22Rv1 (cell line): ENCODE measurements around the gene PDIK1L.
"Not testable (repeated sequence)": the region's sequence is repeated elsewhere in the genome, so short reads cannot be mapped to it uniquely, and the experiment has no call there.

Source experiments
- H3K27ac ChIP-seq: fragments of 450-650 bp; 2 replicates; pipeline ENCODE4 v1.5.1; 2017
- ZFX ChIP-seq: fragments of 450-650 bp; IDR thresholded peaks from 2 replicates; pipeline ENCODE4 v1.6.1; 2017; ENCODE audit warnings: antibody characterized with exemption, borderline replicate concordance
- TF ChIP-seq, protein P1 (sequence below): fragments of 450-650 bp; IDR thresholded peaks from 2 replicates; pipeline ENCODE4 v1.5.1; 2017; ENCODE audit warnings: mild to moderate bottlenecking

Gene PDIK1L

DNA sequence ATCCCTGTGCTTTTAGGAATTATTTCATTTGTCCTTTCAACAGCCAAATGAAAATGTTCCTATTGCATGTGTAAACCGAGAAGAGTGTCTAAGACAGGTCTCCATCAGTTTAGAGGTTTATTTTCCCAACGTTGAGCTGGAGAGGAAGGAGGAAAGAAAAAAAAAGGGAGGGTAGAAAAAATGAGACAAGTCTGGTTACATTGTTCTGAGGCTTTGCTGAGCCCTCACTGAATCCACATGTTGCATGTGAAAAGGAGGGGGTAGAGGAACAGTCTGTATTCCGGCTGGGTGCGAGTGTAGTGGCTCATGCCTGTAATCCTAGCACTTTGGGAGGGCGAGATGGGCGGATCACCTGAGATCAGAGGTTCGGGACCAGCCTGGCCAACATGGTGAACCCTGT, 19.2 kb upstream of the PDIK1L start:
- no peak overlapping the region for H3K27ac ChIP-seq
- TF ChIP-seq, protein P1, sequence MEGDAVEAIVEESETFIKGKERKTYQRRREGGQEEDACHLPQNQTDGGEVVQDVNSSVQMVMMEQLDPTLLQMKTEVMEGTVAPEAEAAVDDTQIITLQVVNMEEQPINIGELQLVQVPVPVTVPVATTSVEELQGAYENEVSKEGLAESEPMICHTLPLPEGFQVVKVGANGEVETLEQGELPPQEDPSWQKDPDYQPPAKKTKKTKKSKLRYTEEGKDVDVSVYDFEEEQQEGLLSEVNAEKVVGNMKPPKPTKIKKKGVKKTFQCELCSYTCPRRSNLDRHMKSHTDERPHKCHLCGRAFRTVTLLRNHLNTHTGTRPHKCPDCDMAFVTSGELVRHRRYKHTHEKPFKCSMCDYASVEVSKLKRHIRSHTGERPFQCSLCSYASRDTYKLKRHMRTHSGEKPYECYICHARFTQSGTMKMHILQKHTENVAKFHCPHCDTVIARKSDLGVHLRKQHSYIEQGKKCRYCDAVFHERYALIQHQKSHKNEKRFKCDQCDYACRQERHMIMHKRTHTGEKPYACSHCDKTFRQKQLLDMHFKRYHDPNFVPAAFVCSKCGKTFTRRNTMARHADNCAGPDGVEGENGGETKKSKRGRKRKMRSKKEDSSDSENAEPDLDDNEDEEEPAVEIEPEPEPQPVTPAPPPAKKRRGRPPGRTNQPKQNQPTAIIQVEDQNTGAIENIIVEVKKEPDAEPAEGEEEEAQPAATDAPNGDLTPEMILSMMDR: no peak
- TF ChIP-seq ZFX: no peak

DNA sequence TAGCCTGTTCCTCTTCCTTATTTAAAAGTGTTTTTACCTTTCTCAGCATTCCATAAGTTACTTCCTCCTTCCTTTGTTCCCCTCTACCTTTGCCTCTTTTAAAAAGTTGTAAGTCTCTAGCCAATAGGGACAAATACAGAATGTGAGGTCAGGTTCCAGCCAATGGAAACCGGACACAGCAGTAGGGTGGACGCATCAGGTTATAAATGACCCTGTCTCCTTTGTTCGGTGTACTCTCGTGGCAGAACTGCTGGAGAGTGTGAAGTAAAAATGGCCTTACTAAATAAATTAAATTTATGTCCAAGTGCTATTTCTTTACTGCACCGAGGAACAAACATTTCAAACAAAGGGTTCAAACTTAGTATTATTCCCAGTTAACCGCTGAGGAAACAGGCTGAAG, 18.1 kb upstream of the PDIK1L start:
- H3K27ac ChIP-seq: not testable (repeated sequence)

GRCh38 chr1:26094076-26094669, 17.5 kb upstream of the PDIK1L start:
- no peak overlapping the region for H3K27ac ChIP-seq
- TF ChIP-seq, protein P1: no peak
- no peak for TF ChIP-seq ZFX

DNA sequence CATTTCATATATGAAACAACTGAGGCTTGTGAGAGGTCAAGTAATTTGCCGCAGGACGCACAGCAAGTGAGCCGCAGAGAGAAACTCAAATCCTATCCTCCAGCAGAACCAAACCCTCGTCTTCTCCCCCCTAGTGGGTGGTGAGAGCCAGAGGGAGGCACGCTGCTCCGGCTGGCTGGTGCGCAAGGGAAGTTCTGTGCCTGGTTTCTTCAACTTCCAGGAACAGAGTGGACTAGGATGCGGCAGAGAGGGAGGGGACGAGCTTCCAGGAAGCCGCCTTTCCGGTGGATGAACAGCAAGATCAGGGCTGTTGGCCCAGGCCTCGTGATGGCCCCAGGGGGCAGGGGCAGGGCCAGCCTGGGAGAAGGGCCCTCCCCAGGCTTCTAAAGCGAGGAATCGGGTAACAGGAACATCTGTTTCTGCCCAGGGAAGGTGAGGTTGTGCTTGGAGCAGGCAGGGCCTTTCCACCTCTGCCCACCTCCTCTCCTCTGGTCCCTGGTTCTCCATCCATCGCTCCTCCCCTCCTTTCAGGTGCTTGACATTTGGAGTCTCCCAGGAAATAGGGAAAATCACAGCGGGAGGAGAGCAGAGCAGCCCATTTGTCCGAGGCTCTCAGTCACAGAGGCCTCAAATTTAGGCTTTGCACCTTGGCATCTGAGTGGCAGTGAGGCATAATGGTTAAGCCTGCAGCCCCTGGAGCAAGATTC, 16.8 kb upstream of the PDIK1L start:
- no peak overlapping the region for H3K27ac ChIP-seq
- TF ChIP-seq, protein P1: no peak
- no peak for TF ChIP-seq ZFX

GRCh38 chr1:26096471-26096870, 15.2 kb upstream of the PDIK1L start:
- H3K27ac ChIP-seq: no peak overlapping the region
- no peak for TF ChIP-seq ZFX
- TF ChIP-seq, protein P1: no peak

- no peak overlapping the region for H3K27ac ChIP-seq
- TF ChIP-seq ZFX: no peak
- TF ChIP-seq, protein P1: no peak
Measured at GRCh38 chr1:26097696-26098095, 13.9 kb upstream of the PDIK1L start.

DNA sequence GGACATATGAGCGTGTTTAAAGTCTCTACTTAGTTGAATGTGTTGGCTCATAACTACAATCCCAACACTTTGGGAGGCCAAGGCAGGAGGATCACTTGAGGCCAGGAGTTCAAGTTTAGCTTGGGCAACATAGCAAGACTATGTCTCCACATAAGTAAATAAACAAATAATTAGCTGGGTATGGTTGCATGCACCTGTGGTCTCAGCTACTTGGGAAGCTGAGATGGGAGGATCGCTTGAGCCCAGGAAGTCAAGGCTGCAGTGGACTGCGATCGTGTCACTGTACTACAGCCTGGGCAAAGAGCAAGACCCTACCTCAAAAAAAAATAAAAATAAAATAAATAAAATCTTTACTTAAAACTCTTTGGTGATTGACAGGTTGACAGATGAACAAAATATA, 13.0 kb upstream of the PDIK1L start:
- no peak for TF ChIP-seq ZFX
- TF ChIP-seq, protein P1: no peak
- H3K27ac ChIP-seq: no peak overlapping the region

DNA sequence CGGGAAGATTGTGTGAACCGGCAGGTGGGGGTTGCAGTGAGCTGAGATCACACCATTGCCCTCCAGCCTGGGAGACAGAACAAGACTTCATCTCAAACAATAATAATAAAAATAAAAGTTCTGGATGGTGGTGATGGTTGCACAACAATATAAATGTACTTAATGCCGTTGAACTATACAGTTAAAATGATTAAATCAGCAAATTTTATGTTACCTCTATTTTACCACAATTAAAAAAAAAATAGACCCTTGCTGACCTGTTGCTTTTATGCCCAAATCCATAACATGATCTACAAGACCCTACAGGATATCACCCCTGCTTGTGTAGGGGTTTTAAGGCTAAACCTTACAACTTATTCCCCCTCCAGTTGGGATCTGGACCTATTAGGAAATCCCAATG, 11.8 kb upstream of the PDIK1L start:
- TF ChIP-seq ZFX: no peak
- TF ChIP-seq, protein P1: no peak

GRCh38 chr1:26100204-26100603, 11.4 kb upstream of the PDIK1L start:
- not testable (repeated sequence) for H3K27ac ChIP-seq

More for the DNA sequence above, 11.8 kb upstream of the PDIK1L start:
- H3K27ac ChIP-seq: no peak overlapping the region
